HG03097 (cell line): ENCODE data around the gene LCE7A.

ENCODE experiments used
- ATAC-seq: cut with Tn5 transposase; IDR thresholded peaks from one replicate; pipeline ENCODE4 v1.9.1; 2021; ENCODE audit not compliant: unreplicated experiment, low FRiP score

LCE7A gene, protein sequence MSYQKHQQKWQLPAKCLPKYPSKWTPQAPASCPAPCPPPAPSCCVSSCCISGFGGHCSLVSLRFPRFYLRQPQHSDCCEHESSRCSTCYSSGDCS

DNA sequence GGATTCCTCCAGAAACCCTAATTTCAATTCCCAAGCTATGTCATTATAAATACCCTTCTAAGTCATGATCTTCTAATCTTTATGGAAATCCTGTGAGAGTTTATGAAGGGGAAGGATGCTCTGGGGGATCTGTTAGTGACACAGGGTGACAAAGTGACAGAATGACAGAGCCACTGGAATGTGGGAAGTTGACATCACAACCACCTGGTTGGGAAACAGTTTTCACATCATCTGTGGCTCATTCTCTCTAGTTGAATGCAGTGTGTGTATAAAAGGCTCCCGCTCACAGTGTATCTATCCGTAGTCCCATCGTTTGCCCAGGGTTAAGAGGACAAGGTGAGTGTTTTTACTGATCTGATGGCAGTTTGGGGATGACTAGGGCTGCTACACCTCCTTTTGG, at the start of gene LCE7A:
LCE7A (plus strand) TSS at position 301 of the 400 bp plus-strand sequence. CDS start 702 bp downstream, outside the sequence.
- no peak for ATAC-seq

DNA sequence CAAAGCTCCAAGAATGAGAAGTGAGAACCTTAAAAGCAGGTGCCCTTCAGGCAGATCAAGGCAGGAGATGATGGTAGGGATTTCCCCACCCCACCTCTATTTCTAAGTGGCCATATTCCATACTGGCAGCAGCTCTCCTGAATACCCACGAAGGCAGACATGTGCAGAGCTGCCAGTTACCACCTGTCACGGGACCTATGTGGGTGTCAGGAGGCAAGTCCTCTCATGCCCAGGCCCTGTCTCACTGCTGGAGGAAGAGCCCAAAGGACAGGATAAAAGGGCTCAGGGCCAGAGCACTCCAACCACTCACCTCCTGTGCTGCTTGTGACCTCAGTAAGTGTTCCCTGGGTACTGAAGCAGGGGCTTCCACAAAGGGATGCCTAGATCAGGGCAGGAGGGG, 48.7 kb upstream of the LCE7A start:
- no peak for ATAC-seq

DNA sequence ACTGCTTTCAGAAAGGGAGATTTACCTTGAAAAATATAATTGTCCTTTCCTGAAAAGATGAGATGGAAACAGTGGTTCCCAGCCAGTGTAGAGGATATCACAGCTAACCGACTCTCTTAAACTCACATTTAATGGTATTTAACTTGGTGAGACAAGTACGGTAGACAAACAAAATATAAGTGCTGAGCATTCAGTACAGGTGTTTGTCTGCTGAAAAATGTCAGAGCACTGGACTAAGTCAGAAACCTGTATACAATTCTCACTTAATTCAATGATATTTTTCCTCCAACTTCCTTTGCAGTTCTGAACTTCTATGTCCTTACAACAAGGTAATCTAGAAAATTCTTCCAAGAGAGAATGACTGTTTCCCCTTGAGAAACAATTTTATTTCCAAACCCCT, 48.1 kb upstream of the LCE7A start, which contains the start of gene LCE1B:
LCE1B (plus strand) TSS at position 301 of the 400 bp plus-strand sequence. CDS start 476 bp downstream, outside the sequence.
- ATAC-seq, result no peak

DNA sequence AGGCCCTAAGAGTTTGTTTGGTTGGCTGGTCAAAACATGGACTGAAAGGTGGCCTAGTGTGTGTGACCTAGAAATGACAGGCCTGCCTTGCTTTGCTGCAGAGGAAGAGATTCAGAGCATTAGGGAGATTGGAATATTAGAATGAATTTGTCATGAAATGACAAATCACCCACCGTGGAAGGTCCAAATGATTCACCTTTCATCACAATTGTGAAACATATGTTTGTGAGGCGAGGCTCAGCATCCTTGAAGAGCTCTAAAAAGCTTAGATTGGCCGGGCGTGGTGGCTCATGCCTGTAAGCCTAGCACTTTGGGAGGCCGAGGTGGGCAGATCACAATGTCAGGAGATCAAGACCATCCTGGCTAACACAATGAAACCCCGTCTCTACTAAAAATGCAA, 42.5 kb upstream of the LCE7A start:
- ATAC-seq, result no peak

DNA sequence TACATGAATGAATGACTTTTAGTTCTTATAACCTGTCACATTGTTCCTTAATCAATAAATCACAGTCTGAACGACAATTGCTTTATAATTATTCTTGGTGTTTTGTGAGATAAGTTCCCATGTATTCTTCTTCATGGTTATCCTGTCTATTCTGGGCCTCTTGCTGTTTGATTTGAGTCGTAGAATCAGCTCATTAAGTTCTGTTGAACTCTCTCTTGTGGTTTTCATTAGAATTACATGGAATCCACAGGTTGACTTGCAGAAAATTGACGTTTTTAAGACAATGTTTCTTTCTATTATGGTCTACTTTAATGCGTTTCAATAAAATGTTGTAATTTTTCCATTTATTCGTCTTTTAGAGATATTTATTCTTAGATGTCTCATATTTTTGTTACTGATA, 36.5 kb upstream of the LCE7A start:
- ATAC-seq, result no peak

DNA sequence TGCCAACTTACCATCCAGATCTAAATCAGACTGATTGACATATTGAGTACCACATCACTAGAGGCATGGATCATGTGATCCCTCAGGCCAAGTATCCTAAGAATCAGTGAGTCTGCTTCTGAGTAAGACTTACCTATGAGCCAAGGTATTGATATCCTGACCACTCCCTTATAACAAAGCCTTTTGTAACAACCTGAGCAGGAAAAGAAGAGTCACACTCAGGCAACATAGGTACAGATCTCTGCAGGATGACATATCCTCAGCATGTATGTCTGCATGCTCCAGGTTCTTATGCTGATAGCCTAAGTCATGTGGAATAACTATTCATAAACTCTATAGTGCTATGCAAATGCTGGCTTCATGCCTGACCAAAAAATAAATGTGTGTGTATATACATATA, 34.8 kb upstream of the LCE7A start:
- no peak for ATAC-seq

DNA sequence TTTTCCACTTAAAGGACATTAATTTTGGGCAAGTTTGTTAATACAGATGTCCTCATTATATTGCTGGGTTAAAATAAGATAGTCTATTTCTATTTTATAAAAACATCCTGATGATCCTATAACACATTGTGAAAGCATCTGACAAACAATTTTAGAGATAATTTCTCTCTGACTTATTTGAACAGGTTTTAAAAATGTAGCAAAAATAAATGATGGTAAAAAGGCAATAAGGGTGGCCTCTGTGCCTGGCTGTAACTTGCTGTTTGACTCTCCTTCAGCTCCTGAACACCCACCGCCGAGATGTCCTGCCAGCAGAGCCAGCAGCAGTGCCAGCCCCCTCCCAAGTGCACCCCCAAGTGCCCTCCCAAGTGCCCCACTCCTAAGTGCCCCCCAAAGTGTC, 32.6 kb upstream of the LCE7A start, which contains the start of gene LCE1A:
LCE1A (plus strand) TSS at position 301 of the 400 bp plus-strand sequence; CDS start at position 301, 0 bp downstream.
- no peak for ATAC-seq

DNA sequence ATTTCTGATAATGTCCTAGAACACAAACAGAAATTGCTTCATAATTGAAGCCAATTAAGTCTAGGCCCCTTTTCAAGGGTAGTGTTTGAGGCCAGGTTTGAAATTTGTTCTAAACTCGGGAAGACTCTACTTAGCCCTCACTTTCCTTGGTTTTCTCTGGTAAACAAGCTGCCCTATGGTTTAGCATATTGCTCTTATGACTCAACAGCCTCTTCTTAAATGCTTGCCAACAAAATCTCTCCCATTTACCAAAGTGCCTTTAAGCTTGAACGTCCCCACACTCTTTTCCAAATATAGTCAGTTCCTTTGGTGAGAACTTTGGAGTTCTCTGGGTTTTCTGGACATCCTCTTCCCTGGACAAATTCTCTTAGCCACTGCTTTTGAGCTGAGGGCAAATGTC, 22.9 kb upstream of the LCE7A start:
- ATAC-seq, result no peak

DNA sequence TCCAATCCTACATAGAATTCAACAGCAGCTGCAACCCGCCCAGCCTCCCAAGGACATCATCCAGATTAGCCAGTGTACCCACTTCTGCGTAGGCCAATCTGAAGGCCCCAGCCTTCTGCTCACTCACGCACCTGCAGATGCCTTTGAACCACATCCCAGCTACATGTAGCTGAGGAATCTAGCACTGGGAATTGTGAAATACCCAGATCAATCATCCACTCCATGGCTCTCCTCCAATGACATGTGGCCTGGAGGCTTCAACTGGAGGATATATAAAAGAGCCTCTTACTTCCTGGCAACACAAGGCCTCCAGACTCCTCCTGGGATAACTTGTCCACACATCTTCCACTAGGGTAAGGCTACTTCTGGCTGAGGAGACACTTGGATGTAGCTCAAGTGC, 17.2 kb upstream of the LCE7A start, which contains the start of gene LCE6A:
LCE6A (plus strand) TSS at position 301 of the 400 bp plus-strand sequence. CDS start 665 bp downstream, outside the sequence.
- no peak for ATAC-seq

DNA sequence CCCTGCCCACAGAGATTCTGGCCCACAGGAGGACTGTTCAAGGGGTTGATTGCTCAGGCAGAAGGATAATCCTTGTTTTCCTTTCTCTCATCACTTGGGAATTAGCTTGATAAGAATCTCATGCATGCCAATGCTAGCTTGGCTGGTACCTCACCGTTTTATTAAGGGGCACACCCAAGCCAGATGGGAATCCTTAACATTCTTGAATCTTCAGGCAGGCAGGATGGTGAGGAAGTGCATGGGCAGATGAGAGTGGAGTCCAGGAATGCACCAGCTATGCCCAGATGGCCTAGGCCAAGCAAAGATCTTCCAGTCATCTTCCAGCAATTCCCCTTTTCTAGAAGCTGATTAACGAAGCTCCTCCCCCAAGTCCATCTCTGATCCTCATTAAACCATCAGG, 4.1 kb upstream of the LCE7A start:
- ATAC-seq, result no peak

DNA sequence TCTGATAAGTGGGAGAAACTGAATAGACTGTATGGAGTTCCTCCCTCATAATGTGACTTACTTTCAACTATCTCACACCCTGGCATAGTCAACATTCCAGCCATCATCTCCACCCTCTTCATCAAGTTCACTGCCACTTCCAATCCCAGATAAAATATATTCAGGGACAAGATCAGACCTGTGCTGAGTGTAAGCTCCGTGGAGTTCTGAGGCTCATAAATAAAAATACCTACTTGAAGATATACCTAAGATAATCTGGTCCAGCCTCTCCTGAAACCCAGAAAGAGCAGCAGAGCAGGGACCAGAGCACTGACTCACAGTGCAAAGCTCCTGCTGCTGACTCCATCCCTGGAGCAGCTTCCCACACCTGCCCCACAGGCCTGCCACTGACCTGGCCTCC, 1.7 kb upstream of the LCE7A start:
- ATAC-seq, result no peak

DNA sequence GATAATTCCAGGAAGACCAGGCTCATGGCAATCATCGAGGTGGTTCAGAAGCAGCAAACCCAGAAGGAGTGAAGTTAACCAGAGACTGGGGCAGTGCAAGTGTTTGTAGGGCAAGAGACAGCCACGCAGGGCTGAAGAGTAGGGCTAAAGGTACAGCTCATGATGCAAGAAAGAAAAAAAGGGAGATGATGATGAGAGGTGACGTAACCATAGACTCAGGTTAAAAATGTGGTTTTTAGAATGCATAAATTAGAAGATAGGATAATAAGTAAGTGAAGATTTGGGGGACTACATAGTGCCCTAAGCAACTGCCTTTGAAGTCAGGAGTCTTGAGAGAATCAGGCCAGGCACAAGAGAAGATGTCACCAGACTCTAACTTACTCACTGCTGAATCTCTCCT, 333 bp downstream of the LCE7A start:
- ATAC-seq, result no peak

DNA sequence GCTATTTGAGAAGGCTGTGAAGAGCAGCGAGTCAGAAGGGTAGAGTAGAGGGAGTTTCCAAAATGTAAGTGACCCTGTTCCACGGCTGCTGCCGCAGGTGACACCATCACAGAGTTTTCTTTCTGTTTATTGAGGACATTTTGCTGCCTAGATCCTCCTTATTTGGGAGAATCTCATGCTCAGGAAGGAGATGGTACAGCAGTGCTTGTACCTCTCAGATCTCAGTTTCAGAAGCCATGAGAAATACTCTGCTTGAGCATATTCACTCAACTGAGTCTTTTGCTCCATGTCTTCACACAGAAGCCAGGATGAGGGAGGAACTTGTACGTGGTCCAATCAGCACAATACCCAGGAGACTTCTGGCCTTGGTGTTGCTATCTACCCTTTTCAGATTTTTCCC, 1.6 kb downstream of the LCE7A start:
- ATAC-seq, result no peak

DNA sequence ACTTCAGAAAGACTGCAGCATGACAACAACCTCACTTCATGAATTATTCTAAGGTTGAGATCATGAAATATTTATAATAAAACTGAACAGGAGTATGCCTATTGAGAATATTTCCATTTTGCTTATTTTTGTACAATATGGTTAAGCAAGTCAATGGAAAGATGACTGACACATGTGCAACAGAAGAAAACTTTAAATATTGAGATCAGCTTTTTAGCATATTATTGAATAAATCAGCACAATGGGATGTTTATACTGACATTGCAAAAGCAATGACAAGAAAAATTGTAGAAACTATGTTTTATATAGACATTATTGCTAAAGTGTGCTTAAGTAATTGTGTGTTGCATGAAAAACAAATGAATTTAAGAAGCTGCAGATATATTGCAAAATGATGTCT, 4.6 kb downstream of the LCE7A start:
- ATAC-seq, result no peak

DNA sequence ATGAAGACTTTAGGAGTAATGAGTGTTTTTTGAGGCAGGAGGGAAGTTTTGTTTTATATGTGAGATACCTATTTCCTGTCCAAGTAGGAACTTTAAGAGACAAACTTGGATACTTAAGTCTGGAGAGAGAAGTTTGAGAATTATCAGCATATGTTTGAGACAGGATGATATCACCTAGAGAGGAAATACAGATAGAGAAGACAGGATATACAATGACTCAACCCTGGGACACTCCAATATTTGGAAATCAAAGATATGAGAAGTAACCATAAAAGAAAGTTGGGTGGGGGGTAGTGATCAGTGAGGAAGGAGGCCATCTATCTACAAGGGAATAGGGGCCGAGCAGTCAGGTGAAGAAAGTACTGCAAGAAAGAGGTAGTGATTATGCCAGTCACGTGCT, 6.5 kb downstream of the LCE7A start:
- ATAC-seq, result no peak

DNA sequence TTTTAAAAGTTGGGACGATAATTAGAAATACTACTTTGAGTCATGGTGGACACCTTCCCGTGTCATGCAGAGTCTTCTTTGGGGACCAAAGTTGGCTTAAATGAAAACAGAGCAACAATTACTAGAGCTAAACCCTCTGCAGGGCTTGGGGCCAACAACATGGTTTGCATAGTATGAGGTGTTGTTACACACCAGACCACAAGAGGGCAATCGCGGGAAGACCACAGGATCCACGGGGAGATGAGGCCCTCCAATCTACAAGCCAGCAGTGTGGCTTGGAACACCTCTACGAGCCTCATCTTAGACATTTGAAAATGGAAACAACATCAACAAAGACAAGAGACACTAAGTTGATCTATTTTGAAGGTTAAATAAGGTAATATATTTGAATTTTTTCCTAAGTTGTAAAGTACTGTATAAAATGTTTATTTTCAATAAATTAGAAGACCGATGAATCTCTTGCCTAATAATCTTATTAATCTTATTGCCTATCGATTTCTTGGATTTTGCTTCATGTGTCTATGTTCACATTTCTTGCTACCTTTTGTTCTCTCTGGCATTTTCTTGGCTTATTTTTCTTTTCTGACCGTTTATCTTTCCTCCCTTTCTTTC, 10.1 kb downstream of the LCE7A start:
- no peak for ATAC-seq

DNA sequence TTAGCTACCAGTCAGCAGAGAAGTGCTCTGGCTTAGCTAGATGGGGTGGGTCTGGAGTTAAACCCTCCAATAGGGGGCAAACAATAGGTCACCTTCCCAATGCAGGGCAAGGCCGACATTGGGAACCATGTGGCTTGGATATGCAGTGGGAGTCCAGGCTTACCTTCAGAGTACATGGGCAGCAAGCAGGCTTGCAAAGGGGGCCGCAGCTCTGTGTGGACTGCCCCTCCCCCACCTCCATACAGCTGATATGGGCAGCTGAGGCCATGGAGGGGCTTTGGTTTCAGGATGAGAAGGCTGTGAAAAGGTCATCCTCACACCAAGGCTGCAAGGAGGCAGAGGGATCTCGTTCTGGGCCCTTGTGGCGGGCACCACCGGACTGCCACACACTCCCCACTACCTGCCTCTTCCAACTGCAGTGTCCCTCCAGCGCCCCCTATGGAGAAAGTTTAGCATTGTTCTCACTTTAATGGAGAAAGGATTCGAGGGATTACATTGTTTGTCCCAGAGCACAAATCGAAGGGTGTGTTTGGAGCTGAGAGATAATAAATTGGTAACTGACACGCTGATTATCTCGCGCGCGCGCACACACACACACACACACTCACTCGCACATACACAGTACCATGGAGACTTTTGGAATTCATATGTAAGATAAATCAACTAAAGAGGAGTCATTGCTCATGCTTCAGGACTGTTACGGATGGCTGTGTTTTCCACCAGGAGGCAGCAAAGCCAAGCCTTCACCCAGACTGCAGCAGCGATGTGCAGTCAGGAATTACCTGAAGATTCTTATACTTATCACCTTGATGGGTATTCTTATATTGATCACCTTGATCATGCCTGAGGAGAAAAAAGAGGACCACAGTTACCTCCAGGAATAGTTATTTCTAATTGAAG, 11.3 kb downstream of the LCE7A start:
- no peak for ATAC-seq

DNA sequence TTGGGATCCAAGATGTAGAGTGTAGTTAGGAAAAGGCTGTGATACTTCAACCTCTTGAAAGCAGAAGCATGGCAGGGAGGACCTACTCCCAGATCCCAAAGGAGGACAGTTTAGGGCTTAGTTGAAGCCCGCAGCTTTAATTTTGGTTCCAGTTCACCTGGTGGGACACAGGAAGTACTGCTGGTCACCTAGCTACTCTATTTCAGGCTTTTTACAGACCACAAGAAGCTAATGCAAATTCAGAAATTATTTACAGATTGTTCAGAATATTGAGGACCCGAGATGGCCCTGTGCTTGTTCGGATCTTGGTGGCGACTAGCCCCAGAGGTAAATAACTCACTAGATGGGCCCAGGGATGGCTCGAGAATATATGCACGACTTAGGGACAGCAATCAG, 11.9 kb downstream of the LCE7A start:
- no peak for ATAC-seq

DNA sequence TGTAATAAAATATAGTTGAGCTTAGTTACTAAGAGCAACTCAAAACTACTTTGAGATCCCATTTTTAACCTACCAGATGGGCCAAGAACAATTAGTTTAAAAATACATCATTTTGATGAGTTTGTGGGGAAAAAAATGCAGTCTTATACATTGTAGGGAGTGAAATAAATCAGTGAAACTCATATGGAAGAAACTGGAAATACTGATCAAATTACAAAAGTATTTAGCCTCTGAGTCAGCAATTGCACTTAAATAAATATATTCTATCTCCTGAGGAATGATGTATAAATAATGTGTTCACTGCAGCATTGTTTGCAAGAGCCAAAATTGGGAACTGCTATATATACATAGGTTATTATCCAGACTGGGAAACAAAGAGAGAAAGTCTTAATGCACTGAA, 13.7 kb downstream of the LCE7A start:
- ATAC-seq, result no peak

DNA sequence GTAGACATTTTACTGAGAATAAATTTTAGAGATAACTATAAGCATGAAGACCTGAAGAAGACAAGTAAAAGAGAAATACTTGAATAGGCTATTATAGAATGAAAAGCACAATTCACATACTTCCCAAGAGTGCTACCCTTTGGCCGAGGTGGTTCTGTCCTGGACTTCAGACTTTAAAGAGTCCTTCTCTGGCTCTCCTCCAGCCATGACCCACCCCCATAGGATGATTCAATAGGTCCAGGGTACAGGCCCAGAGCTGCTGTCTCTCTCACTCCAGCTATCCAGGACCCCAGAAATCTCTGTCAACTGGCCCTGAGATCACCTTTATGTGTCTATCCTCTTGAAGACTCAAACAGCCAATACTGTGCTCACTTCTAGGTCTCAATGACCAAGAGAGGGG, 17.0 kb downstream of the LCE7A start:
- no peak for ATAC-seq

DNA sequence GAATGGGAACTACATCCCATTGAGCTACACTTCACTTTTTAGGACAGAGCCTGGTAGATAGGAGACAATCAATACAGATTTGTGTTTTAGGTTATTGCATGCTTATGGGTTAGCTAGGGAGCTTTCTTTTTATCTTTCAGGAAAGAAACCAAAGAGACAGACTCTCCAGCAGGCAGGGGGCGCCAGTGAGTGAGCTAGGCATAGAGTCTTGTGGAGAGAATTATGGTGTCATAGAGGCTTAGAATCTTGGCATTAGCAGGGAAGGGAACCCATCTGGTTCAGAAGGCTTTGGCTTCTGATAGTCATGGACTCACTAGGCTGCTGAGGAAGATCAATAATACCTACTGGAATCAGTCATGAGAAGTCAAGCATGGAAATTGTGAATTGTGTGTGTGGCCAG, 18.2 kb downstream of the LCE7A start, which contains the start of gene SMCP:
SMCP (plus strand) TSS at position 281 of the 400 bp plus-strand sequence. CDS start 6,101 bp downstream, outside the sequence.
- ATAC-seq, result no peak
